ENCODE data around the gene PEDS1.
"Not testable (repeated sequence)": the region's sequence is repeated elsewhere in the genome, so short reads cannot be mapped to it uniquely, and the experiment has no call there.

PEDS1 gene

GRCh38 chr20:50190251-50191064, 36.9 kb upstream of the PEDS1 start, which contains the start of gene CEBPB:
Gene CEBPB (plus strand): TSS chr20:50190830. CDS start chr20:50191034, 204 bp downstream.
- ATAC-seq = peak; percentile 61
- peak; percentile 92 for DNase-seq

- ATAC-seq (no peak), DNase-seq (peak; percentile 51)
Measured at GRCh38 chr20:50189681-50190250, 36.2 kb upstream of the PEDS1 start.

GRCh38 chr20:50188879-50189680, 35.6 kb upstream of the PEDS1 start:
- DNase-seq = no peak
- ATAC-seq = no peak

- ATAC-seq = no peak
- DNase-seq = no peak
Measured at GRCh38 chr20:50188287-50188688, 34.8 kb upstream of the PEDS1 start.

- ATAC-seq (no peak), DNase-seq (no peak)
Measured at GRCh38 chr20:50187403-50188051, 34.0 kb upstream of the PEDS1 start.

- no peak for DNase-seq
- no peak for ATAC-seq
Measured at GRCh38 chr20:50186987-50187402, 33.5 kb upstream of the PEDS1 start.

GRCh38 chr20:50186151-50186885, 32.8 kb upstream of the PEDS1 start:
- DNase-seq (peak; percentile 95), ATAC-seq (no peak)

- no peak for ATAC-seq
- DNase-seq = no peak
Measured at GRCh38 chr20:50185426-50185825, 31.9 kb upstream of the PEDS1 start.

- DNase-seq = no peak
Measured at GRCh38 chr20:50182346-50182745, 28.8 kb upstream of the PEDS1 start.

GRCh38 chr20:50181344-50181743, 27.8 kb upstream of the PEDS1 start:
- ATAC-seq = no peak
- no peak for DNase-seq

More at GRCh38 chr20:50182346-50182745, 28.8 kb upstream of the PEDS1 start:
- no peak for ATAC-seq

- DNase-seq, ATAC-seq: not testable (repeated sequence)
Measured at GRCh38 chr20:50178672-50179071, 25.1 kb upstream of the PEDS1 start.

- DNase-seq (no peak), ATAC-seq (no peak)
Measured at GRCh38 chr20:50175938-50176933, 22.7 kb upstream of the PEDS1 start.

GRCh38 chr20:50174456-50174855, 20.9 kb upstream of the PEDS1 start:
- ATAC-seq = no peak
- no peak for DNase-seq

- DNase-seq = no peak
- peak; percentile 53 for ATAC-seq
Measured at GRCh38 chr20:50172347-50173013, 19.0 kb upstream of the PEDS1 start.

GRCh38 chr20:50170549-50171220, 17.2 kb upstream of the PEDS1 start:
- DNase-seq (no peak), ATAC-seq (no peak)

- DNase-seq = peak; percentile 84
- ATAC-seq = peak; percentile 41
Measured at GRCh38 chr20:50169329-50169823, 15.9 kb upstream of the PEDS1 start.

GRCh38 chr20:50165684-50166554, 12.4 kb upstream of the PEDS1 start:
- ATAC-seq = peak; percentile 97
- DNase-seq = peak; percentile 85
